DMS 273 (cell line): ENCODE results near the gene ID1.
"Not testable (repeated sequence)": the region's sequence is repeated elsewhere in the genome, so short reads cannot be mapped to it uniquely, and the experiment has no call there.

Experiments used
- DNase-seq: peaks from one replicate; lab custom pipeline; 2025; ENCODE audit not compliant: unreplicated experiment; lab: John Stamatoyannopoulos, UW

ID1 gene

GRCh38 chr20:31632548-31633338 is 27.7 kb downstream of the ID1 start:
- no peak for DNase-seq

GRCh38 chr20:31633339-31633914 is 28.3 kb downstream of the ID1 start:
- DNase-seq = peak; percentile 39

- DNase-seq = no peak
Observed at GRCh38 chr20:31637660-31638059, 32.6 kb downstream of the ID1 start, which contains the start of gene COX4I2. TSS of gene COX4I2 (plus strand) at chr20:31637912. CDS start at chr20:31639018, 1,106 bp downstream.

GRCh38 chr20:31638317-31638716 is 33.2 kb downstream of the ID1 start:
- peak; percentile 76 for DNase-seq

GRCh38 chr20:31638816-31639215 is 33.7 kb downstream of the ID1 start:
- DNase-seq = no peak

- DNase-seq = no peak
Observed at GRCh38 chr20:31640259-31640658, 35.2 kb downstream of the ID1 start.

GRCh38 chr20:31641391-31641790 is 36.3 kb downstream of the ID1 start:
- DNase-seq = no peak

- no peak for DNase-seq
Observed at GRCh38 chr20:31642837-31643236, 37.7 kb downstream of the ID1 start.

- no peak for DNase-seq
Observed at GRCh38 chr20:31643522-31643921, 38.4 kb downstream of the ID1 start.

GRCh38 chr20:31644701-31645100 is 39.6 kb downstream of the ID1 start:
- peak; percentile 58 for DNase-seq

- not testable (repeated sequence) for DNase-seq
Observed at GRCh38 chr20:31648104-31648503, 43.0 kb downstream of the ID1 start.

GRCh38 chr20:31652917-31653396 is 47.9 kb downstream of the ID1 start:
- DNase-seq = peak; percentile 57

- DNase-seq = peak; percentile 30
Observed at GRCh38 chr20:31653561-31653960, 48.5 kb downstream of the ID1 start.

- no peak for DNase-seq
Observed at GRCh38 chr20:31654534-31654933, 49.4 kb downstream of the ID1 start.
